GM10847 (cell line): ENCODE measurements around the gene WNT4.

Experiments used
- POLR2A ChIP-seq: IDR thresholded peaks from 2 replicates; pipeline ENCODE4 v1.6.1; 2011; ENCODE audit not compliant: insufficient read length; ENCODE audit errors: extremely low read depth

The WNT4 gene

DNA sequence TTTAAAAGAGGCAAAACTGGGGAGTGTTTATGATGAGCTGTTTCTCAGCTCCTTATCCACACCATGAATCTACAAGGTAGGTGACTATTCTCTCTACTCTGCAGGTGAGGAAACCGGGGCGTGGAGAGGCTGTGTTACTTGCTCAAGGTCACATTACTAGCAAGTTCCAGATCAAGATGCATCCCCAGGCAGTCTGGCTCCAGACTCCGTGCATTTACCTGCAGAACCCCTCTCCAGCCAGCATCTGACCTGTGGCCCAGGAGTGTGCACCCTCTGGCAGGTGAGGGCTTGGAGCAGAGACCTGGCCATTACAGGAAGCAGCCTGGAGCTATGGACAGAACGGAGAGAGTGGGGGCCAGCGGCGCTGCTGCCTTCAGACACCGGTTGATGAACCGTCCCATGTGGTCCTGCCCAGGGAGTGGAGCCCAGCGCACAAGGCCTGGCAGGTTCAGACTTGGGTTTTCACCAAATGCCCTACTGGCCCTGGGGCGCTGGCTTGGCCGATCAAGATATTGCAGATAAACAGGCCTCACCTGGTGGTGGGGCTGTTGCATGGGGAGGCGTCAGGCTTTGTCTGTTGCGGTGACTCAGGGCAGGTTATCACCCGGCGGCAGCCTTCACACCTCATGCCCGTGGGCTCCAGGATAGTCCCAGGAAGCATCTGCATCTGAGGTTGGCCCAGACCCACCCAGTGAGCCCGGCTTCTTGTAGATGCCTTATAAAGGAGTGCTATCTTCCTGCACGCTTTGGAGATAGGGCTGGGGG lies 29.2 kb upstream of the WNT4 start:
- no peak for TF ChIP-seq POLR2A

DNA sequence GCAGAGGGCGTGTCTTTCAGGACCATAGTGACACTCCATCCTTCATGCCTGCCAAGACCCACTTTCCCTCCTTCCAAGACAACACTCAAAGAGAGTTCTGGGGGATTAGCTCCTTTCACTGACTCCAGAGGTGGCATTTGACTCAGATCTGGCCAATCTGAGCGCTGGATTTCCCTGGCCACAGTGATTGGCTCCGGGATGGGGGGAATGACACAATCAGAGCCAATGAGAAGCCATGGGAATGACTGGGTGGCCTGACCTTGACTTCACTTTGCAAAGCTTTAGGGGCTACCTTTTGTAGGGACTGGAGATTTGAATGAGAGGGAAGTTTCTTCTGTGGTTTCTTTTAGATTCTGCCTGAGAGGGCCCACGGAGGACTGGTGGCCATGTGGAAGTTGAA lies 26.9 kb upstream of the WNT4 start:
- no peak for TF ChIP-seq POLR2A

DNA sequence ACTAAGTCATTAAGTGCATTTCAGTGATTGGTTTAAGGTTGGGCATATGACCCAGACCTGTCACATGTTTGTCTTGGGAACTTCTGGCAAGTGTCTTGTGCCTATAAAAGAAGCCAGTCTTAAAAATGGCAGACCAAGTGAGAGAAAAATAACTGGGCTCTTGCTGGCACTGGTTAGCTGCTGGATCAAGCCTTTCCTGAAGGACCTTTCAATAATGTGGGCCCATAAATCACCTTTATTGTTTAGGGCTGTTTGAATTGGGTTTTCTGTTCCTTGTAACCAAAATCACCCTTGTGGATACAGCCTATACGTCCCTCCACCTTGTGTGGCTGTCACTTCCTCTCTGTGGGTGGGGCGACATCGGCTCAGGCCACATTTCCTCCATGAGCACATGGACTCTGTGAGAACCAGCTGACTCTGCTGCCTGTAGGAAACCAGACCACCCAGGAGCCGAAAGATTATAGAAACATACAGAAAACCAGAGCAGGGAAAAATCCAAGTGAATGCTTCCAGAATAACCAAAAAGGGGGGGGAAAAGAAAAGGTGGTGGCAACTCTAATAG lies 25.6 kb upstream of the WNT4 start:
- no peak for TF ChIP-seq POLR2A

DNA sequence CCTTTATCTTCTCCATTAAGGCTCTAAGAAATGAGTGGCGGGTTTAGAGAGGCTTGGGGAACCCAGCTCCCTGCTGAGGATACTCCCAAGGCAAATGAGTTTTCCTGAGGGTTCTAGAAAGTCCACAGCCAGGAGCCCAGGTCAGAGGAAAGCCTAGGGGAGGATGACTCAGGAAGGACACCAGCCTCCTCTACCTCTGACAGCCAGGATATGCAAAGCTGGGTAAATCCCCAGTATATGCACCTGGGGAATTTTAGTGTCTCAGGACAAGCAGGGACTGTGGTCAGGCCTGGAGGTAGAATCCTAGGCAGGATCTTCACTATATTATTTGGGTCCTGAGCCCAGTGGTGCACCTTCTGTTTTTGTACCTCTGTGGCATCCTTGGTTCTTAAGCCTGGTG lies 23.5 kb upstream of the WNT4 start:
- TF ChIP-seq POLR2A = no peak

GRCh38 chr1:22164841-22165808 lies 22.2 kb upstream of the WNT4 start:
- no peak for TF ChIP-seq POLR2A

- TF ChIP-seq POLR2A = no peak
Measured at GRCh38 chr1:22163564-22163963, 20.7 kb upstream of the WNT4 start.

DNA sequence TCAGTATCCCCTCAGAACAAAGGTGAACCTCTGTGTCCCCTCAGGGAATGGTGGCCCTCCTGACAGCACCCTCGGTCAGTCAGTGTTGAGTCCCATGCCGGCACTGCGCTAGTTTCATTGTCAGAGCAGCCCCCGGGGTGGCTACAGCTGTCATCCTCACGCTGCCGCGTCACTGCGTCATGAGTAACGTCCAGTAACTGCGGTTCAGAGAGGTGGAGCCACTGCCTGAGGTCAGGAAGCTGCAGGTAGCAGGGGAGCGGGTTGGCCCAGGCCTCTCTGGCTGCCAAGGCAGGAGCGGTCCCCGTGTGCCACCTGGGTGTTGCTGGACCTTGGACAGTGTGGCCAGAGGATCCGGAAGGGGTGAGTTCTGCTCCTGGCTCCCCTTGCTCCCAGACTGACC lies 20.2 kb upstream of the WNT4 start:
- TF ChIP-seq POLR2A = no peak

- no peak for TF ChIP-seq POLR2A
Measured at GRCh38 chr1:22159891-22160290, 17.0 kb upstream of the WNT4 start.

- TF ChIP-seq POLR2A = no peak
Measured at GRCh38 chr1:22158654-22159053, 15.8 kb upstream of the WNT4 start.

DNA sequence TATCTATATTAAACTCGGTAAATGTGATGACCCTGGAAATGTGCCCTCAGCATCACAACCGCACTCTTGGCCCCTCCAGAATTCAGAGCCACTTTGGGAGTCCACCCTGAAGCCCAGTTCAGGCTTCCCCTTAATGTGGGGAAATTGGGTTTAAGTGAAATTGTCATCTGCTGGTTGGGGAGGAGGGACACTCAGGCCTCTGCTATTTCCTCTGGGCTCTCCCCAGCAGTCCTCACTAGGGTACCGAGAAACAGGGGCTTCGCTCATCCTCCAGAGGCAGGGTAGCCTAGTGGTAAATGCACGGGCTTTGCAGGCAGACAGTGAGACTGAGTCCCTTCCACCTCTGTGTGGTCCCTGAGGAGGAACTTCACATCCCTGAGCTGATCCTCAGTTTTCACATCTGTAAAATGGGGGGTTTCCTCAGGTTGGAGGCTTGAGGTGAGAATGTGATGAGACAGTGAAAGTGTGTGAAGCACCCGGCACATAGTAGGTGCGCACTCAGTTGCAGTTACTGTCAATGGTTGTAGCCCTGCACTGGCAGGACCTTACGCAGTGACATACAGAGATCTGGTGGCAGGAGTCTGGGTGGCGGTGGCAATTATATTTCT lies 14.6 kb upstream of the WNT4 start:
- no peak for TF ChIP-seq POLR2A

GRCh38 chr1:22155517-22155916 lies 12.6 kb upstream of the WNT4 start:
- no peak for TF ChIP-seq POLR2A

GRCh38 chr1:22154626-22155025 lies 11.7 kb upstream of the WNT4 start:
- TF ChIP-seq POLR2A = no peak

DNA sequence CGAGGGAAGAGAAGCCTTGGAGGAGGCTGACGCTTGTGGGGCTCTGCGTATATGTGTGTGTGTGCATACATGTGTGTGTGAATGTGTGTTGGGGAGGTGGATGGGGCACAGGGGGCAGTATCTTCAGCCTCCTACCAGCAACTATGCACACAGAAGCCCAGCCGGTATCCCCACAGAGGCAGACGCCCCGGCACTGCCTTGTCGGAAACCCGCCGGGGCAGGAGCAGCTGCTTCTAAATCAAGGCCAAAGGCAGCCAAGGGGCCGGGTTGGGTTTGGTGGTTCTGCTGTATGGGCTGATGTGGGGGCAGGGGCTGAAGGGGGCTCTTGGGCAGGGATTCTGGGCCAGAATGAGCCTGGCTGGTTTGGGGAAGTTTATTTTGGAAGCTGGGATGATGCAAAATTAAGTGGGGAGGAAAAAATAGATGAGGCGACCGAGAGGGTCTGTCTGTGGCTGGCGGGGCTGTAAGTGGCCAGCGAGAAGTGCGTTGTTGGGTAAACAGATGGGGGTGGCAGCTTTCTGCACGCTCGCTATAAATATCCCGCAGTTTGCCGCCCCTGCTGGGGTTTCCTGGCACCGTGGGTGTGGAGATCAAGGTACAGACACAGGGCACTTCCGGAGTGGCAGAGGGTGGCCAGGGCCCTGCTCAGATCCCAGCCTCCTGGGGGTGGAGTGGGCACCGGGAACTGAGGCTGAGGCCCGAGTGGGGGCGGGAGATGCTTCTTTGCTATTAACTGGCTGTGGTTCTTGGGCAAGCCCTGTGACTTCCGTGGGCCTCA lies 11.0 kb upstream of the WNT4 start:
- no peak for TF ChIP-seq POLR2A

- no peak for TF ChIP-seq POLR2A
Measured at GRCh38 chr1:22150923-22151322, 8.0 kb upstream of the WNT4 start.
